ENCODE measurements around the gene SLC27A2. TPM values are rescaled to one million over a fixed set of nuclear protein-coding genes. Genes with fewer than 3 reads are reported as not detected.

Gene SLC27A2
- total RNA-seq, 1 donor from 2014 or later = 2.1 TPM

GRCh38 chr15:50180582-50180981, 1.4 kb upstream of the SLC27A2 start:
- peaks cover 60% of the 10 kb centered on the region for H3K27me3 ChIP-seq
- H2AFZ ChIP-seq (replicated peaks) = no peak overlapping the region
- Mint-ChIP-seq H3K27ac (no peak overlapping the region), H3K36me3 (no peaks in the 10 kb centered on the region), H3K4me1 (peaks cover 12% of the 10 kb centered on the region), H3K9me3 (no peaks in the 10 kb centered on the region), H3K4me3 (peak overlapping the region; percentile 50), H3K27me3 (ENCODE audit: insufficient read depth, low read depth) (peaks cover 31% of the 10 kb centered on the region)
- no peaks in the 10 kb centered on the region for H3K36me3 ChIP-seq
- TF ChIP-seq EZH2 (IDR thresholded peaks at IDR 0.05) (no peak), CTCF (IDR thresholded peaks at IDR 0.05) (no peak), EZH2phosphoT487 (IDR thresholded peaks at IDR 0.05) (no peak)
- no peak overlapping the region for H3K9ac ChIP-seq
- H3K9me3 ChIP-seq (ENCODE audit: low read depth) = no peaks in the 10 kb centered on the region
- no peak overlapping the region for H3K27ac ChIP-seq
- DNase-seq (ENCODE audit: low spot score) = no peak
- peaks cover 12% of the 10 kb centered on the region for H3K4me1 ChIP-seq
- no peak overlapping the region for H3K4me3 ChIP-seq
- H3K4me2 ChIP-seq = no peak overlapping the region
- no peaks in the 10 kb centered on the region for H4K20me1 ChIP-seq (ENCODE audit: low read depth)
- no peaks in the 10 kb centered on the region for H3K79me2 ChIP-seq (ENCODE audit: low read depth)
- H3F3A ChIP-seq (ENCODE audit: low read depth) = peaks cover 10% of the 10 kb centered on the region

GRCh38 chr15:50181201-50181968, 611 bp upstream of the SLC27A2 start:
- Histone ChIP-seq H3K4me2 (peak overlapping the region; percentile 79), H3K36me3 (no peaks in the 10 kb centered on the region), H3K4me3 (peak overlapping the region; percentile 69), H3K4me1 (peaks cover 12% of the 10 kb centered on the region), H2AFZ (replicated peaks) (peak overlapping the region; percentile 92), H3K9me3 (ENCODE audit: low read depth) (no peaks in the 10 kb centered on the region), H3K9ac (no peak overlapping the region), H3K27ac (no peak overlapping the region), H4K20me1 (ENCODE audit: low read depth) (no peaks in the 10 kb centered on the region), H3K27me3 (peaks cover 60% of the 10 kb centered on the region), H3F3A (ENCODE audit: low read depth) (peaks cover 10% of the 10 kb centered on the region), H3K79me2 (ENCODE audit: low read depth) (no peaks in the 10 kb centered on the region)
- H3K9me3 Mint-ChIP-seq = no peaks in the 10 kb centered on the region
- DNase-seq (ENCODE audit: low spot score) = no peak
- H3K4me1 Mint-ChIP-seq = peaks cover 12% of the 10 kb centered on the region
- H3K27me3 Mint-ChIP-seq (ENCODE audit: insufficient read depth, low read depth) = peaks cover 31% of the 10 kb centered on the region
- no peaks in the 10 kb centered on the region for H3K36me3 Mint-ChIP-seq
- no peak overlapping the region for H3K27ac Mint-ChIP-seq
- peak overlapping the region; percentile 88 for H3K4me3 Mint-ChIP-seq
- TF ChIP-seq EZH2 (IDR thresholded peaks at IDR 0.05) = no peak
- TF ChIP-seq EZH2phosphoT487 (IDR thresholded peaks at IDR 0.05) = no peak
- TF ChIP-seq CTCF (IDR thresholded peaks at IDR 0.05) = no peak

- no peak overlapping the region for H3K9ac ChIP-seq
- H3F3A ChIP-seq (ENCODE audit: low read depth) = peaks cover 10% of the 10 kb centered on the region
- no peaks in the 10 kb centered on the region for H4K20me1 ChIP-seq (ENCODE audit: low read depth)
- peaks cover 12% of the 10 kb centered on the region for H3K4me1 ChIP-seq
- H3K36me3 ChIP-seq = no peaks in the 10 kb centered on the region
- no peak overlapping the region for H3K27ac Mint-ChIP-seq
- TF ChIP-seq CTCF (IDR thresholded peaks at IDR 0.05) (no peak), EZH2phosphoT487 (IDR thresholded peaks at IDR 0.05) (peak; percentile 49), EZH2 (IDR thresholded peaks at IDR 0.05) (peak; percentile 62)
- no peaks in the 10 kb centered on the region for H3K9me3 ChIP-seq (ENCODE audit: low read depth)
- H3K27ac ChIP-seq = no peak overlapping the region
- H3K36me3 Mint-ChIP-seq = no peaks in the 10 kb centered on the region
- H3K27me3 ChIP-seq = peaks cover 60% of the 10 kb centered on the region
- H3K27me3 Mint-ChIP-seq (ENCODE audit: insufficient read depth, low read depth) = peaks cover 31% of the 10 kb centered on the region
- peak overlapping the region; percentile 69 for H3K4me3 ChIP-seq
- H3K4me3 Mint-ChIP-seq = peak overlapping the region; percentile 88
- H2AFZ ChIP-seq (replicated peaks) = peak overlapping the region; percentile 92
- no peaks in the 10 kb centered on the region for H3K79me2 ChIP-seq (ENCODE audit: low read depth)
- DNase-seq (ENCODE audit: low spot score) = peak; percentile 61
- H3K4me1 Mint-ChIP-seq = peaks cover 12% of the 10 kb centered on the region
- H3K9me3 Mint-ChIP-seq = no peaks in the 10 kb centered on the region
- H3K4me2 ChIP-seq = peak overlapping the region; percentile 79
These were observed 420 bp downstream of the SLC27A2 start for GRCh38 chr15:50182219-50183013.

All from neural progenitor cell (in vitro differentiated cells).